NCI-H524 treated with DMSO at 0.1 percent for 48 hours (cell line): ENCODE data around the gene SDC4.
A peak's percentile ranks its signal among the peaks of the same experiment; 100 is the strongest.

Source experiments
- DNase-seq: peaks from one replicate; lab custom pipeline; 2025; lab: John Stamatoyannopoulos, UW

SDC4 gene

GRCh38 chr20:45297786-45298497 lies 50.3 kb downstream of the SDC4 start:
- no peak for DNase-seq

- no peak for DNase-seq
These were observed 53.6 kb downstream of the SDC4 start for GRCh38 chr20:45294659-45295058.

GRCh38 chr20:45294003-45294368 lies 54.2 kb downstream of the SDC4 start:
- no peak for DNase-seq

- peak; percentile 57 for DNase-seq
These were observed 54.9 kb downstream of the SDC4 start for GRCh38 chr20:45293041-45294002.

GRCh38 chr20:45292343-45292742 lies 55.9 kb downstream of the SDC4 start:
- no peak for DNase-seq

- DNase-seq: no peak
These were observed 56.7 kb downstream of the SDC4 start for GRCh38 chr20:45291526-45291925.

GRCh38 chr20:45290677-45291355 lies 57.4 kb downstream of the SDC4 start:
- DNase-seq: no peak

- no peak for DNase-seq
These were observed 58.1 kb downstream of the SDC4 start for GRCh38 chr20:45289942-45290676.

- DNase-seq: no peak
These were observed 59.4 kb downstream of the SDC4 start for GRCh38 chr20:45288860-45289259.

- DNase-seq: no peak
These were observed 59.8 kb downstream of the SDC4 start for GRCh38 chr20:45288376-45288775.

GRCh38 chr20:45283551-45284057 lies 64.6 kb downstream of the SDC4 start:
- DNase-seq: no peak

GRCh38 chr20:45282700-45283550 lies 65.3 kb downstream of the SDC4 start:
- no peak for DNase-seq

GRCh38 chr20:45279992-45280391 lies 68.2 kb downstream of the SDC4 start:
- DNase-seq: no peak

- DNase-seq: no peak
These were observed 72.9 kb downstream of the SDC4 start for GRCh38 chr20:45275338-45275737.
